PC-3 (cell line): ENCODE measurements around the gene SCIMP.

Experiments used
- EZH2 ChIP-seq: fragments of 300-600 bp; sonication (generic); IDR thresholded peaks from one replicate; pipeline ENCODE4 v1.6.1; 2017; ENCODE audit warnings: antibody characterized with exemption, mild to moderate bottlenecking, low read length; ENCODE audit not compliant: unreplicated experiment
- EZH2phosphoT487 ChIP-seq: fragments of 300-600 bp; sonication (generic); IDR thresholded peaks from 2 replicates; pipeline ENCODE4 v1.6.1; 2018; ENCODE audit warnings: mild to moderate bottlenecking, antibody characterized with exemption, low read length, borderline replicate concordance
- TF ChIP-seq, protein P1 (sequence below): fragments of 300-600 bp; sonication (generic); conservative IDR thresholded peaks from 2 replicates; pipeline ENCODE4 v1.5.1; 2017; ENCODE audit warnings: antibody characterized with exemption, low read depth, mild to moderate bottlenecking, low read length

- TF ChIP-seq, protein P1, sequence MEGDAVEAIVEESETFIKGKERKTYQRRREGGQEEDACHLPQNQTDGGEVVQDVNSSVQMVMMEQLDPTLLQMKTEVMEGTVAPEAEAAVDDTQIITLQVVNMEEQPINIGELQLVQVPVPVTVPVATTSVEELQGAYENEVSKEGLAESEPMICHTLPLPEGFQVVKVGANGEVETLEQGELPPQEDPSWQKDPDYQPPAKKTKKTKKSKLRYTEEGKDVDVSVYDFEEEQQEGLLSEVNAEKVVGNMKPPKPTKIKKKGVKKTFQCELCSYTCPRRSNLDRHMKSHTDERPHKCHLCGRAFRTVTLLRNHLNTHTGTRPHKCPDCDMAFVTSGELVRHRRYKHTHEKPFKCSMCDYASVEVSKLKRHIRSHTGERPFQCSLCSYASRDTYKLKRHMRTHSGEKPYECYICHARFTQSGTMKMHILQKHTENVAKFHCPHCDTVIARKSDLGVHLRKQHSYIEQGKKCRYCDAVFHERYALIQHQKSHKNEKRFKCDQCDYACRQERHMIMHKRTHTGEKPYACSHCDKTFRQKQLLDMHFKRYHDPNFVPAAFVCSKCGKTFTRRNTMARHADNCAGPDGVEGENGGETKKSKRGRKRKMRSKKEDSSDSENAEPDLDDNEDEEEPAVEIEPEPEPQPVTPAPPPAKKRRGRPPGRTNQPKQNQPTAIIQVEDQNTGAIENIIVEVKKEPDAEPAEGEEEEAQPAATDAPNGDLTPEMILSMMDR, result no peak
- no peak for TF ChIP-seq EZH2
- TF ChIP-seq EZH2phosphoT487, result no peak
These were observed at the start of gene SCIMP for GRCh38 chr17:5234645-5235576.
